SK-MEL-5 (cell line): ENCODE results near the gene FITM2. TPM values are rescaled to one million over a fixed set of nuclear protein-coding genes. Genes with fewer than 3 reads are reported as not detected.
"Not testable (repeated sequence)": the region's sequence is repeated elsewhere in the genome, so short reads cannot be mapped to it uniquely, and the experiment has no call there.

Source experiments
- DNase-seq: peaks from one replicate; pipeline ENCODE4 v3.0.0-alpha.2; 2016; ENCODE audit warnings: low read depth, low spot score
- in situ Hi-C: cut with HindIII; loops from 2 replicates; pipeline ENCODE4 v1.10.0; 2016; ENCODE audit warnings: low sequenced_read_pairs, high pct_unique_total_duplicates, low pct_unique_long_range_greater_than_20kb
- total RNA-seq: library from RNA; depleted of rRNA; stranded (reverse); fragments of >200 nt; shearing (Covaris generic); gene quantifications from 2 replicates; pipeline ENCODE4 v1.2.3, GENCODE V29; 2014

FITM2 gene
- total RNA-seq, 1 experiment from 2014 or later: 20.0 TPM

DNA sequence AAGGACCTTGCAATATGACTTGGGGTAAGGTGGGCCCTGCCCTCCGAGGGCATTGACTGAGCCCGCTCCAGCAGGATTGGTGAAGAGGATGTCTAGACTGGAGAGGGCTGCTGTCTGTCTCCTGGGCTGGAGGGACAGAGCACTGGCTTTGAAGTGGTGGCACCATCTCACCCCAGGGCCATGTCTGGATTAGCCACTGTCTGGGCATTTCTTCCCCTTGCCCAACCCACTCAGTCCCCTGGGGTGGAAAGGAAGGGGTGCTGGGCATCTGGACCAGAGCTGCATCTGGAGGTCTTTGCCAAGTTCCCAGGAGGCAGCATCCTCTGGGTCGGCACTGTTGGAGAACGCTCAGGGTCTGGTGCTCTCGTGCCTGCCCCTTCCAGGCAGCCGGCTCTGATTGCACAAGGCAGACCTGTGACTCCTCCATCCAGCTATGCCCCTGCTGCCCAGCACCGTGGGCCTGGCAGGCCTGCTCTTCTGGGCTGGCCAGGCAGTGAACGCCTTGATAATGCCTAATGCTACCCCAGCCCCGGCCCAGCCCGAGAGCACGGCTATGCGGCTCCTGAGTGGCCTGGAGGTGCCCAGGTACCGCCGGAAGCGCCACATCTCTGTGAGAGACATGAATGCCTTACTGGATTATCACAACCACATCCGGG lies 25.9 kb upstream of the FITM2 start, which contains the start of gene R3HDML:
R3HDML (plus strand) TSS at position 319 of the 656 bp plus-strand sequence; CDS start at position 434, 115 bp downstream.
- in situ Hi-C loops: no loop called here
- DNase-seq: no peak

DNA sequence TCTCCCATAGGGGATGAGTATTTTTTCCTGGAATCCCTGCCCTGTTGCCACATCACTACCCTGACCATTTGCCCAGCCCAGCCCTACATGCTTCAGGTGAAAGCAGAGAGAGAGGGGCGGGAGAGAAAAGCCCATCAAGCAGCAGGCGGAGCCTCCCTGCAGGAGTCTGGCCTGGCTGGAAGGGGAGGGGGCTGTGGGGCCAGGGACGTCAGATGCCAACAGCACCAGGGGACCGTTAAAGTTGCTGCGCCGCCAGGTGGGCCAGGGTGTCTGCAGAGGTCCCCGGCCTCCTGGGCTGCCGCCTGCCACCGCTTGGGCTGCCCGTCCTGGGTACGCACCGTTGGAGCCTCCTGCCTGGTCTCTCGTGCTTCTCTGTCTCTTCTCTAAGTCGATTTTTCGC lies 25.1 kb upstream of the FITM2 start:
- in situ Hi-C loops: no loop called here
- no peak for DNase-seq

DNA sequence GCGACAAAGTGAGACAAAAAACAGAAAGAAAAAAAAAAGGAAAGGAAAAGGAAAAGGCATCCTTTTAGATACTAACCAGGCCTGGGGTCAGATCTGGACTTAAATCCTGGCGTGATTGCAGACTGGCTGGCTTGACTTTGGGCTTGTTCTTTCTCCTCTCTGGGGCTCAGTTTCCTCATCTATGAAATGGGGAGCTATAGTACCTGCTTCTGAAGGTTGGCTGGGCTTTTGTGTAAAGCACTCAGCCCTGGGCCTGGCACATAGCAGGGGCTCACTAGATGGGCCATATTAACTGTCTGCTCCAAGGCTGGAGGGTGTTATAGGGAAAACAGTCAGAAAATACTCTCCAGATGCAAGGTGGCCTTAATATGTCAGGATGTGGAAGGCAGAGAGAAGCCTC lies 24.7 kb upstream of the FITM2 start:
- in situ Hi-C loops: no loop called here
- no peak for DNase-seq

DNA sequence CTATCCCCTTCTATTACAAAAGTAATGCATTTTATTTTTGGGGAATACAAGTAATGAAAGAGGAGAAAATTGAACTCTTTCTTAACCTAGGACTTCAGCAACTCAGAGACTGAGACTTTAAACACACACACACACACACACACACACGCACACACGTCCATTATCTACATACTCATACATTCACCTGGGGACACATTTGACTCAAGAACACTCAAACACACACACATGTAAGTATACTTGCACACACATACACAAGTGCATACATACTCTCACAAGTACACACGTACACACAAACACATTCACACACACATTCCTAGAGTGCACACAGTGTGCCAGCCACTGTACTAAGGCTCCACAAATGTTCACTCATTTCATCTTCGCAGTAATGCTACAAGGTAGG lies 23.7 kb upstream of the FITM2 start:
- in situ Hi-C loops: no loop called here
- DNase-seq: no peak

DNA sequence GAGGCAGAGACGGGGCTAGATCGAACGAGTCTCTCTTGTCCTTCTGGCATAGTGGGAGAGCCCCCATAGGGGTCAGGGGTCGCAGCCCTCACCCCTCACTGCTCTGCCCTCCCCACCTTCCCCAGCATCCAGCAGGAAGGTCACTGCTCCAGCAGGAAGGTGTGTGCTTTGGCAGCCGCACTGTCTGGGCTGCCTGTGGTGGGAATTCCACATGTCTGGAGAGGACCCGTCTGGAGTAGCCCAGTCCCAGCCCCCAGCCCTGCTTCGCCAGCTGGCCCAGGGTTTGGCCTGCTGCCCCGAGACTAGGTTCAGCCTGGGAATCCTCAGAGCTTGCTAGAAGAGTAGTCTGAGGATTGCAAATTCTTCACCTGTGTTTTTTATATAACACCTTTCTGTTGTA lies 23.3 kb upstream of the FITM2 start:
- DNase-seq: no peak
- in situ Hi-C loops: no loop called here

DNA sequence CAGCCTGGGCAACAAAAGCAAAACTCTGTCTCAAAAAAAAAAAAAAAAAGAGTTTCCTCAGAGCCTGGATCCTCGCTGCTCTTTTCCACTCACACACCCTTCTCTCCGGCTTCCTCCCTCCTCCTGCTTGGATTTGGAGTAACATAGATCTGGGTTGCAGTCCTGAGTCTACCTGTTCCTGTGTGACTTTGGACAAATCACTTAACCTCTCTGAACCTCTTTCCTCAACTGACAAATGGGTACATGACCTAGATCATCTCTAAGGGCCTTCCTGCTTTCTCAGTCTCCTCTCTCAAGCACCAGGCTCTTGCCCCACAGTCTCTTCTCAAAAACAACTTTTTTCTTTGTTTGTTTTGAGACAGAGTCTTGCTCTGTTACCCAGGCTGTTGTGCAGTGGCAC lies 20.2 kb upstream of the FITM2 start:
- DNase-seq: no peak
- in situ Hi-C loops: no loop called here

DNA sequence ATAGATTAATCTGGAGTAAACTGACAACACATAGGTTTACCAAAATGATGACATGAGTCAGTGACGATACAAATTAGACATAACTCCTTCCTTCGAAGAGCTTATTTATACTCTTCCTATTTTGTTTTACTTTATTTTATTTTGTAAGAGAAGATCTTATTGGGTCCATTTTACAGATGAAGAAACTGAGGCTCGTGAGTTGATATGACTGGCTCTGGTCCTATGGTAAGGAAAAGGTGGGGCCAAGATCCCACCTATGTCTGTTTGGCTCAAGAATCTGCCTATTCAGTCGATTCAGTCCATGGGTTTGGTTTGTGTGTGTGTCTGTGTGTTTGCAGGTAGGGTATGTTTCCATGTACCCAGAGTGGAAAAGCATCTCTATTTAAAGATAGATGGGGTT lies 17.4 kb upstream of the FITM2 start:
- DNase-seq: no peak
- in situ Hi-C loops: no loop called here

DNA sequence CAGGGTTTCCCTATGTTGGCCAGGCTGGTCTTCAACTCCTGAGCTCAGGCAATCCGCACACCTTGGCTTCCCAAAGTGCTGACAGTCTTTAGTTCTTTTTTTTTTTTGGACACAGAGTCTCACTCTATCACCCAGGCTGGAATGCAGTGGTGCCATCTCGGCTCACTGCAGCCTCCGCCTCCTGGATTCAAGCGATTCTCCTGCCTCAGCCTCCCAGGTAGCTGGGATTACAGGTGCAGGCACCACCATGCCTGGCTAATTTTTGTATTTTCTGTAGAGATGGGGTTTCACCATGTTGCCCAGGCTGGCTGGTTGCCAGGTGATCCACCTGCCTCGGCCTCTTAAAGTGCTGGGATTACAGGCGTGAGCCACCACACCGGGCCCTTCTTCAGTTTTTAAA lies 16.7 kb upstream of the FITM2 start:
- DNase-seq, in situ Hi-C loops: not testable (repeated sequence)

DNA sequence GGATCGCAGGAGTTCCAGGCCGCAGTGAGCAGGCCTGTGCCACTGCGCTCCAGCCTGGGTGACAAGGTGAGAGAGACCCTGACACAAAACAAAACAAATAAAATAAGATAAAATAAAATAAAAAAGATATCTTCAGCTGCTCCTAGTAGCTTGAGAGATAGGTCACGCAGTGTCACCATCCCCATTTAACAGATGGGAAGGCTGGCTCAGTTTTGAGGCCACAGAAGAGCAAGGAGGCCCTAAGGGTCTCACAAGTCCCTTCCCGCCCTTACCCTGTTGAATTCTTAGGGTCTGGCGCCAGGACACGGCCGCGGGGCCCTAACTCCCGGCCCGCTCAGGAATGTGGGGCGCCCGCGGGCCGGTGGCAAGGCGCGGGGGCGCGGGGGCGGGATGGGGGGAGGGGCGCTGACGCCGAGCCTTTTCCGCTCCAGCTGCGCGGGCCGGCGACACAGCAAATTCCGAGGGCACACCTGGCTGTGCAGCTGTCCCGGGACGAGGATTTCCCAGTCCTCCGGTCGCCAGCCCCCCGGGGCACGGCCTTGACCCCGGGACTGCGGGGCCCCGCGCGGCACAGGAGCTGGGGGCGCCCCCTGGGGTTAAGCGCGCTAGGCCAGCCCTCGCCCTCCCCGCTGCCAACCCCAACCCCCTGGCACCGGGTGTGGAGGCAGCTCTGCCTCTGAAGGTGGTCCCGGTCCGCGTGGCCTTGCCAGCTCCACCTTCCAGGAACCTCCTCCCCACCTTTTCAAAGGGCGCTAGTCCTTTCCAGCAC lies 15.6 kb upstream of the FITM2 start:
- DNase-seq: no peak
- in situ Hi-C loops: no loop called here

DNA sequence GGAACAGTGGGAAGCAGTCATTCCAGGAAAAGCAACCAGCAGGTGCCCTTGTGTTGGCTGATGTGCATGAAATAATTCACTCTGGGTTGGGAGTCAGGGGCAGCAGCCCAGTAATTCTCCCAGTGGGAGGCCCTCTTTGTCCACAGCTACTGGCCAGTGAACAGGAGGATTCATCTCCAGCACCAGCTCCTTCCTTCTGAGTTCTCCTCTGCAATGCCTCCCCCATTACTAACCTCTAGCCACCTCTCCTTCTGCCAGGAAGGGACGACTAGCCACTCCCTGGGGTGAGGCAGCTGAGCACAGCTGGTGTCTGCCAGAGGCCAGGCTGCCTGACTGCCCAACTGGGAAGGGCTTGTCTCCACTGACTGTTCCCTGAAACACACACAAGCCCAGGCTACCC lies 13.3 kb upstream of the FITM2 start:
- in situ Hi-C loops: no loop called here
- DNase-seq: no peak

DNA sequence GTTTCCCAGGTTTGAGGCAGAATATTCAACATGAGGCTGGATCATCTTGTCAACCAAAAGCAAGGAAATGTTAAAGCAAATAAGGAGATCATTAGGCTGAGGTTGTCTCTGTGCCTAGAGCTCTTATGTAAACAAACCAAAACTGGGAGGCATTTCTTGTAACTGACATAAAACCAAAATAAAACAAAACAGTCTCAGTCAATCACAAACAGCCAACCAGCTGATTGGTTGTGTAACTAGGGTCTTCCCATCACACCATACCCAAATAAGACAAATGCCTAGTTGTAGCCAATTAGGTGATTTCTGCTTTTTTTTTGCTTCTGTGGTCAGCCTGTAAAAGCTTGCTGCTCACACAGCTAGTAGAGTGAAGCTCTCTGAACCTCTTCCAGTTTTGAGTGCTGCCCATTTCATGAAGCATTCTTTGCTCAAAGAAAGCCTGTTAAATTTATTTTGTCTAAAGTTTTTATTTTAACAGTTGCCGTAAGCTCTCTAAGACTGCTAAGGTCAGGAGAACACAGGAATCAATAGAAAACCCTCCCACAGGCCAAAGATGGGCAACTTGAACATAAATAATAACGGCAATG lies 8.9 kb upstream of the FITM2 start:
- in situ Hi-C loops: no loop called here
- DNase-seq: no peak

DNA sequence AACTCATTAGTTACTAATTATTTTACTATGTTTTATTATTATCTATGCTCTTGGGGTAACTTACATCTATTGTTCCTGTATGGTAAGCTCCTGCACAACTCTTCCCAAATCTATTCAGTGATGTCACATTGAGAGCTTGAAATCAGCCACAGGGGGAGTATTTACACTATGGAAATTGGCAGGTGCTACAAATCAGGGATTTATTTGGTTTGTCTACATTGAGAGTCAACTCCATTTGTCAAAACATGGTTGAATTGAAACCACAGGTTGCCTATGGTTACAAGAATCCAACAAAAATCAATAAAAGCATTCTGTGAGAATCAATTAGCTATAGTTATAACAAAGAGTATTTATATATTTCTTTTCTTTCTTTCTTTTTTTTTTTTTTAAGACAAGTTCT lies 3.9 kb upstream of the FITM2 start:
- no peak for DNase-seq
- in situ Hi-C loops: no loop called here

DNA sequence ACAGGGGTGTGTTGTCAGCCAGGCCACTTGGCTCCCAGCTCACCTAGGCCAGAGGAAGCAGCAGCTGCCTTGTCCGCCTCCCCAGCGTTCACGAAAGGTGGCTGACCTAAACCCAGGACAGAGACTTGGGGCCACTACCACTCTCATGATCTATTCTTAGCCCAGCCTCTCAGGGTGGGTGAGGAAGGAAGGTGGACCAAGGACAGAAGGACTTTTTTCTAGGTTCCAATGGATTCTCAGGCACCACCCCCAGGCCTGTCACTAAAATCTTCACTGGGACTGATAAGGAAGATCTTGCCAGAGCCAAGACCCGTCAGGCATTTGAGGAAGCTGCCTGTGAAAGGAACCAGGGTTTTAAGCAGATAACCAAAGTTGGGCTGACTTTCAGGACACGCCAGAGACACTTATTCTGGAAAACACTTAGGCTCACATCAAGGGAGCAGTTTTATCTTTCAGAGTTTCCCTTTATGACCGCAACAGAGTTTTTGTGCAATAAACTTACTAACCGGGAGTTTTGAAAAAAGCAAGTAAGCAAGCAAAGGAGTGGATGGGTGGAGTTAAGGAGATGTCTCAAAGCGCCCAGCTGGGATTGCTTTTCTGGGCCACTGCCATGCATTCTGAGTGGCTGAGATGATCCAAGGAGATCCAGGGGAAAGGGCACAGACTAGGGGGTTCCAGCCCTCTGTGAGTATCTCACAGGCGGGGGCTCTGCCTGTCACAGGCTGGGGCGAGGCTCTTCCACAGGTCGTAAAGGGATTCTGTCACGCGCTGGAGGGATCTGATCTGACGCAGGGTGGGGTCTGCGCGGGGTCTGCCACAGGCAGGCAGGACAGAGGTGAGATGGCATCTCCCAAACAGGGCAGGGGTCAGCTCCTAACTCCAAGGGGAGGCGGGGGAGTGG lies 989 bp downstream of the FITM2 start:
- in situ Hi-C loops: no loop called here
- DNase-seq: no peak

DNA sequence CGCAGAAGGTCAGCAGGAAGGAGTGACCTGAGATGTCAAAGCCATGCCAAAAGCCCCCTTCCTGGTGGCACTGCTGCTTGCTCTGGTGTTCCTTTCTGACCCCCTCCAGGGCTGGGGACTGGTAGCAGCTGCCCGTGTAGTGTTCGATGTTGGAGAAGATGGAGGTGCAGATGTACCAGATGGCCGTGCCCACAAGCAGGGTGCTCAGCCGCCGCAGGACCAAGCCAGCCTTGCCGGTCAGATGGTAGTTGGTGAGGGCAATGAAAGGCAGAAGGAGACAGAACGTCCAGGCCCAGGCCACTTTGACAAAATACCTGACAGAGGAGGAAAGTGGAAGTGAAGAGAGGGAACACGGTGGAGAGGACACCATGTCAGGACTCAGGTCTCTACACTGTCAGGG lies 4.1 kb downstream of the FITM2 start:
- in situ Hi-C loops: no loop called here
- DNase-seq: no peak

DNA sequence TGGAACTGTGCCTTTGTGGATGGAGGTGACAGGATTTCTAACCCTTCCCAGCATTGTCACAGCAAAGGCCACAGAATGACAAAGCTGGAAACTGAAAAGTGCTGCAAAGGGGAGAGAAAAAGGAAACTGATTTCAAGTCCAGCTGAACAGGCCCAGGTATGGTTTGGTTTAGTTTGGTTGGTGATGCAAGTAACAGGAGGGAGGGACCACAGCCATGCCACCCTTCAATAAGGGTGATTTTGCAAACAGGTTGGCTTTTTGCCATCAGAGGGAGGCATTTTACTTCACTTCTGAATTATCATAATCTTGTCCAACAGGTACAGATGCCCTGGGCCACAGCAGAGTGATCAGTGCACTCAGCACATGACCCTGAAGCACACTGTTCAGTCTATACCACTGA lies 6.6 kb downstream of the FITM2 start:
- in situ Hi-C loops: no loop called here
- no peak for DNase-seq

DNA sequence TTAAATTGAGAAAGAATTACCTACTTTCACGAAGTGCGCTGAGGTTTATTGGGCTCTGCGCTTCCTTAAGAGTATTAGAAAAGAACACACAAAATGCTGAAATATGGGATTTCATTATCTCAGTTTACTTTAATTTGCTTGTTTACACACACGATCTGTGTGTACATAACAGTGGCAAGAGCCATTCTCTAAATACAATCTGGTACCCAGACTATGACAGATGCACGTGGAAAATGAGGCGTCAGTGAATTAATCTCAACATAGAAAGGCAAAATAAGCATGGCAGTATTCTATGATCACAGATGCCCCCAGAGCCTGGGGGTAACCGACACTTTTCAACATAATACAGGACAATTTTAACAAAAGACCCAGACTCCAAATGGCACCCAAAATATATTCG lies 8.3 kb downstream of the FITM2 start:
- in situ Hi-C loops: no loop called here
- DNase-seq: no peak

DNA sequence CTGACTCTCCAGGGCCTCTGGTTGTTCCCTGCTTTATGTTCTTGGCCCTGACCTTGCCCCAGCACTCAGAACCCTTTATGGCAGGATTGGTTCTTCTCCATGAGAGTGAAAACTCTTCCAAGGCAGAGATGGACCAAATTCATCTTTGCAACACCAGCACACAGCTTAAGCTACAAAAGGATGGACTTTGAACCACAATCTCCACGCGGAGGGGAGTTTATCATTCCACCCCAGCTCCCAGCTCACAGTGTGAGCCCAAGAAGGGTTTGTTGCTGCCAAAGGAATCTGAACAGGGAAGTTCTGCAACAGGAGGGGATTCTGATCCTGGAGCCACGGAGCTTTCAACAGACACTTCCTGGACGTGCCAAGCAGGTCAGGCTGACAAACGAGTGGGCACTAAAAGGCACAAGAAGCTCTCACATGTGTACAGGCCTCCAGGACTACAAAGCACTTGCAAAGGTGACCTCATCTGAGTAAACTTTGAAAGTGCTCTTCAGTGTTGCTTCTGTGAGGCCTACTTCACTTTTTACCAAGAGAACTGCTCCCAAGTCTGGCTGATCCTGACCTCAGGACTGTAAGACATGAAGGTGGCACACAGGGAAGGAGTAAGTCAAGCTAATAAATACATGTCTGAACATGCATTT lies 8.9 kb downstream of the FITM2 start:
- no peak for DNase-seq
- in situ Hi-C loops: no loop called here

DNA sequence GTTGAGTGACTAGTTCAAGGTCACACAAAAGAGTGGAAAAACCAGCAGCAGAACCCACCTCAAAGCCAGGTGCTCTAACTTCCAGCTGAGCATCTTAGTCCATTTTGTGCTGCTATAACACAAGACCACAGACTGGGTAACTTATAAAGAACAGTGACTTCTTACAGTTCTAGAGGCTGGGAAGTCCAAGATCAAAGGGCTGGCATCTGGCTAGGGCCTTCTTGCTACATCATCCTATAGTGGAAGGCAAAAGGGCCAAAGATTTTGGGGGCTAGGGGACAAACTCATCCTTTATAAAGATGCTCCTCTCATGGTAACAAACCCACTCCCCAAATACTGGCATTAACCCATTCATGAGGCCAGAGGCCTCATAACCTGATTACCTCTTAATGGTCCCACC lies 9.7 kb downstream of the FITM2 start:
- no peak for DNase-seq
- in situ Hi-C loops: no loop called here
